Left ventricle myocardium inferior (tissue), 1 donor: Measurements from ENCODE around the gene GPATCH4. TPM values are rescaled to one million over a fixed set of nuclear protein-coding genes. Genes with fewer than 3 reads are reported as not detected.
"Not testable (repeated sequence)": the region's sequence is repeated elsewhere in the genome, so short reads cannot be mapped to it uniquely, and the experiment has no call there.

ENCODE experiments used
- DNase-seq: peaks from one replicate; pipeline ENCODE4 v3.0.0-alpha.2; 2020
- H3K27ac ChIP-seq: fragments of 200-600 bp; replicated peaks from 2 replicates; pipeline ENCODE4 v1.8.0; 2021
- H3K27me3 ChIP-seq: fragments of 200-600 bp; 2 replicates; pipeline ENCODE4 v1.8.0; 2021; ENCODE audit warnings: low read depth
- H3K36me3 ChIP-seq: fragments of 200-600 bp; 2 replicates; pipeline ENCODE4 v1.8.0; 2021
- H3K4me1 ChIP-seq: fragments of 200-600 bp; 2 replicates; pipeline ENCODE4 v1.8.0; 2021
- H3K4me3 ChIP-seq: fragments of 200-600 bp; 2 replicates; pipeline ENCODE4 v1.8.0; 2021; ENCODE audit warnings: mild to moderate bottlenecking, moderate library complexity
- H3K9me3 ChIP-seq: fragments of 200-600 bp; replicated peaks from 2 replicates; pipeline ENCODE4 v1.8.0; 2021
- CTCF ChIP-seq: fragments of 200-600 bp; IDR thresholded peaks from 2 replicates; pipeline ENCODE4 v1.8.0; 2021; ENCODE audit warnings: antibody characterized with exemption, mild to moderate bottlenecking, borderline replicate concordance
- intact Hi-C: fragments of 100-400 bp; cut with micrococcal nuclease; formaldehyde crosslinking; loops from one replicate; pipeline ENCODE4 v1.11.0; 2022
- total RNA-seq: library from RNA; stranded (reverse); fragmentation: NEBNext Ultra II Directional; extraction: Animal tissue kit (Norgen Biotek cat#: 25700); gene quantifications from one replicate; pipeline ENCODE4 v1.2.1, GENCODE V29; 2021
- donor health status: DM: no; HTN: yes; CAD: no; lungs with severe emphysema.

Gene GPATCH4
- total RNA-seq, 1 donor from 2014 or later: 15.1 TPM

GRCh38 chr1:156632355-156632754 is 31.1 kb upstream of the GPATCH4 start:
- Histone ChIP-seq H3K4me3 (no peak overlapping the region), H3K4me1 (no peaks in the 10 kb centered on the region), H3K27ac (no peak overlapping the region), H3K36me3 (no peaks in the 10 kb centered on the region), H3K9me3 (no peaks in the 10 kb centered on the region), H3K27me3 (peaks cover 93% of the 10 kb centered on the region)
- TF ChIP-seq CTCF: no peak
- intact Hi-C loops: no loop called here
- DNase-seq: no peak

GRCh38 chr1:156631152-156631551 is 29.9 kb upstream of the GPATCH4 start:
- H3K27me3 ChIP-seq: peaks cover 94% of the 10 kb centered on the region
- H3K9me3 ChIP-seq, H3K4me1 ChIP-seq, H3K36me3 ChIP-seq, DNase-seq, H3K27ac ChIP-seq, H3K4me3 ChIP-seq, intact Hi-C loops: not testable (repeated sequence)

- no peak overlapping the region for H3K27ac ChIP-seq
- H3K27me3 ChIP-seq: peaks cover 98% of the 10 kb centered on the region
- intact Hi-C loops: no loop called here
- no peak overlapping the region for H3K4me3 ChIP-seq
- no peak for DNase-seq
- no peaks in the 10 kb centered on the region for H3K9me3 ChIP-seq
- TF ChIP-seq CTCF: no peak
- no peaks in the 10 kb centered on the region for H3K36me3 ChIP-seq
- peaks cover 18% of the 10 kb centered on the region for H3K4me1 ChIP-seq
These were observed 28.7 kb upstream of the GPATCH4 start for GRCh38 chr1:156629823-156630449.

- peaks cover 93% of the 10 kb centered on the region for H3K27me3 ChIP-seq
- H3K4me1 ChIP-seq: peaks cover 35% of the 10 kb centered on the region
- H3K9me3 ChIP-seq: no peaks in the 10 kb centered on the region
- intact Hi-C loops: loop anchor here (2.0 kb wide), 1 partner anchor 29 kb away; no protein-coding TSS in a partner anchor
- H3K4me3 ChIP-seq: no peak overlapping the region
- no peak overlapping the region for H3K27ac ChIP-seq
- DNase-seq: no peak
- peak; percentile 70 for TF ChIP-seq CTCF
- H3K36me3 ChIP-seq: no peaks in the 10 kb centered on the region
These were observed 26.1 kb upstream of the GPATCH4 start for GRCh38 chr1:156627313-156627880.

- Histone ChIP-seq H3K4me3 (peak overlapping the region; percentile 63), H3K36me3 (no peaks in the 10 kb centered on the region), H3K27me3 (peaks cover 87% of the 10 kb centered on the region), H3K9me3 (no peaks in the 10 kb centered on the region), H3K27ac (peak overlapping the region; percentile 79), H3K4me1 (peaks cover 35% of the 10 kb centered on the region)
- intact Hi-C loops: loop anchor here (2.0 kb wide), 1 partner anchor 31 kb away; no protein-coding TSS in a partner anchor
- no peak for DNase-seq
- no peak for TF ChIP-seq CTCF
These were observed 24.8 kb upstream of the GPATCH4 start for GRCh38 chr1:156626079-156626438.

GRCh38 chr1:156625436-156626078 is 24.3 kb upstream of the GPATCH4 start:
- Histone ChIP-seq H3K4me1 (peaks cover 35% of the 10 kb centered on the region), H3K27me3 (peaks cover 83% of the 10 kb centered on the region), H3K27ac (peak overlapping the region; percentile 79), H3K4me3 (peak overlapping the region; percentile 63), H3K9me3 (no peaks in the 10 kb centered on the region), H3K36me3 (no peaks in the 10 kb centered on the region)
- peak; percentile 52 for DNase-seq
- peak; percentile 83 for TF ChIP-seq CTCF
- intact Hi-C loops: loop anchor here (2.0 kb wide), 1 partner anchor 31 kb away; no protein-coding TSS in a partner anchor
